CD4-positive, alpha-beta T cell treated with Interleukin-17A for 1 hour (primary cell): ENCODE data around the gene AGMO.

Source experiments
- DNase-seq: peaks from one replicate; pipeline ENCODE4 v3.0.0-alpha.2; 2020

AGMO gene

GRCh38 chr7:15204421-15204820 is 357.4 kb downstream of the AGMO start:
- DNase-seq: no peak

GRCh38 chr7:15199482-15199881 is 362.3 kb downstream of the AGMO start:
- DNase-seq: no peak

- DNase-seq: no peak
These were observed 364.5 kb downstream of the AGMO start for GRCh38 chr7:15197042-15197977.

GRCh38 chr7:15178065-15178464 is 383.8 kb downstream of the AGMO start:
- no peak for DNase-seq

GRCh38 chr7:15176089-15176488 is 385.7 kb downstream of the AGMO start:
- DNase-seq: no peak

GRCh38 chr7:15175152-15175551 is 386.7 kb downstream of the AGMO start:
- DNase-seq: no peak

GRCh38 chr7:15174485-15174884 is 387.3 kb downstream of the AGMO start:
- no peak for DNase-seq

- DNase-seq: no peak
These were observed 393.3 kb downstream of the AGMO start for GRCh38 chr7:15168489-15168888.

- DNase-seq: no peak
These were observed 393.9 kb downstream of the AGMO start for GRCh38 chr7:15167912-15168311.

GRCh38 chr7:15166620-15167019 is 395.2 kb downstream of the AGMO start:
- DNase-seq: no peak

GRCh38 chr7:15159261-15159660 is 402.6 kb downstream of the AGMO start:
- no peak for DNase-seq

GRCh38 chr7:15158141-15158810 is 403.5 kb downstream of the AGMO start:
- no peak for DNase-seq
